SU-DHL-6 (cell line): ENCODE results near the gene RIPK4.

ENCODE experiments used
- H2AFZ ChIP-seq: fragments of 200-600 bp; sonication (generic); 2 replicates; pipeline ENCODE4 v1.6.1; 2014; ENCODE audit warnings: low read depth, mild to moderate bottlenecking, moderate library complexity, mixed read lengths, antibody characterized with exemption, low read length; ENCODE audit not compliant: severe bottlenecking
- H3F3A ChIP-seq: fragments of 200-600 bp; shearing (Covaris generic); 2 replicates; pipeline ENCODE4 v1.6.0; 2016; ENCODE audit warnings: antibody characterized with exemption, mild to moderate bottlenecking; ENCODE audit not compliant: insufficient read depth
- H3K27ac ChIP-seq: fragments of 200-600 bp; sonication (generic); 2 replicates; pipeline ENCODE4 v1.5.1; 2016; ENCODE audit warnings: low read depth, mild to moderate bottlenecking, low read length, moderate library complexity, mixed read lengths
- H3K27me3 ChIP-seq: fragments of 200-600 bp; sonication (generic), shearing (Covaris generic); 2 replicates; pipeline ENCODE4 v1.6.0; 2014; ENCODE audit warnings: mild to moderate bottlenecking, low read length
- H3K36me3 ChIP-seq: fragments of 200-600 bp; sonication (generic); 2 replicates; pipeline ENCODE4 v1.6.1; 2014; ENCODE audit warnings: mild to moderate bottlenecking, low read length, mixed read lengths
- H3K4me2 ChIP-seq: fragments of 300-600, 200-600 bp; shearing (Covaris generic), sonication (generic); 2 replicates; pipeline ENCODE4 v1.6.0; 2014; ENCODE audit warnings: low read length, low read depth, mild to moderate bottlenecking; ENCODE audit not compliant: poor library complexity, severe bottlenecking
- H3K4me3 ChIP-seq: fragments of 200-600 bp; sonication (generic); 2 replicates; pipeline ENCODE4 v1.5.1; 2014; ENCODE audit warnings: antibody characterized with exemption, low read length, mild to moderate bottlenecking, mixed read lengths; ENCODE audit not compliant: insufficient read depth, poor library complexity, severe bottlenecking
- H3K79me2 ChIP-seq: fragments of 200-600 bp; sonication (generic); 2 replicates; pipeline ENCODE4 v1.6.1; 2014; ENCODE audit warnings: mild to moderate bottlenecking, low read length, moderate library complexity; ENCODE audit not compliant: insufficient read depth
- H3K9ac ChIP-seq: fragments of 200-600 bp; sonication (generic); 2 replicates; pipeline ENCODE4 v1.7.0; 2014; ENCODE audit warnings: mild to moderate bottlenecking, low read length
- H3K9me2 ChIP-seq: fragments of 200-600 bp; sonication (generic); replicated peaks from 2 replicates; pipeline ENCODE4 v1.6.1; 2014; ENCODE audit warnings: low read length; ENCODE audit not compliant: insufficient read depth
- H3K9me3 ChIP-seq: fragments of 200-600 bp; sonication (generic); 2 replicates; pipeline ENCODE4 v1.6.1; 2014; ENCODE audit warnings: low read length, mixed read lengths; ENCODE audit not compliant: insufficient read depth
- H4K20me1 ChIP-seq: fragments of 200-600 bp; sonication (generic); 2 replicates; pipeline ENCODE4 v1.6.1; 2014; ENCODE audit warnings: low read depth, mild to moderate bottlenecking, antibody characterized with exemption, low read length, moderate library complexity, mixed read lengths
- CTCF ChIP-seq: fragments of 200-600 bp; sonication (generic); IDR thresholded peaks from one replicate; pipeline ENCODE4 v1.5.1; 2017; ENCODE audit warnings: antibody characterized with exemption, mild to moderate bottlenecking, low read length, moderate library complexity; ENCODE audit not compliant: insufficient read depth, poor library complexity, severe bottlenecking
- EZH2phosphoT487 ChIP-seq: fragments of 200-600 bp; sonication (generic), shearing (Covaris generic); conservative IDR thresholded peaks from 2 replicates; pipeline ENCODE4 v1.6.1; 2018; ENCODE audit warnings: mild to moderate bottlenecking, antibody characterized with exemption, low read length, moderate library complexity, mixed read lengths

Gene RIPK4

GRCh38 chr21:41798326-41798725, 31.5 kb upstream of the RIPK4 start:
- Histone ChIP-seq H3K9me3 (no peaks in the 10 kb centered on the region; the same call in 1 of the 2 replicates), H3K27me3 (no peaks in the 10 kb centered on the region), H3K4me3 (no peak overlapping the region), H3K9me2 (no peaks in the 10 kb centered on the region), H3K9ac (no peak overlapping the region), H3K36me3 (peaks cover 32% of the 10 kb centered on the region), H3F3A (peaks cover 29% of the 10 kb centered on the region), H3K79me2 (no peaks in the 10 kb centered on the region), H4K20me1 (no peaks in the 10 kb centered on the region; the same call in 1 of the 2 replicates), H2AFZ (no peak overlapping the region), H3K4me2 (no peak overlapping the region), H3K27ac (no peak overlapping the region)
- TF ChIP-seq EZH2phosphoT487 (no peak), CTCF (no peak)

GRCh38 chr21:41796476-41797080, 29.7 kb upstream of the RIPK4 start:
- Histone ChIP-seq H3K27me3 (no peaks in the 10 kb centered on the region), H3K79me2 (no peaks in the 10 kb centered on the region), H2AFZ (no peak overlapping the region), H3F3A (peaks cover 29% of the 10 kb centered on the region), H3K4me2 (no peak overlapping the region), H3K9ac (no peak overlapping the region), H3K36me3 (peaks cover 27% of the 10 kb centered on the region), H3K27ac (no peak overlapping the region), H3K4me3 (no peak overlapping the region), H4K20me1 (no peaks in the 10 kb centered on the region), H3K9me2 (no peaks in the 10 kb centered on the region), H3K9me3 (no peaks in the 10 kb centered on the region; the same call in 1 of the 2 replicates)
- no peak for TF ChIP-seq EZH2phosphoT487
- no peak for TF ChIP-seq CTCF

GRCh38 chr21:41795726-41796125, 28.9 kb upstream of the RIPK4 start:
- H3F3A ChIP-seq = peaks cover 29% of the 10 kb centered on the region
- no peak overlapping the region for H3K27ac ChIP-seq
- H3K9ac ChIP-seq = no peak overlapping the region
- H3K36me3 ChIP-seq = peaks cover 21% of the 10 kb centered on the region
- H3K4me2 ChIP-seq = no peak overlapping the region
- H3K9me2 ChIP-seq = no peaks in the 10 kb centered on the region
- TF ChIP-seq EZH2phosphoT487 (no peak), CTCF (no peak)
- H4K20me1 ChIP-seq = no peaks in the 10 kb centered on the region
- H2AFZ ChIP-seq = no peak overlapping the region
- no peaks in the 10 kb centered on the region; the same call in 1 of the 2 replicates for H3K9me3 ChIP-seq
- H3K79me2 ChIP-seq = no peaks in the 10 kb centered on the region
- H3K27me3 ChIP-seq = no peaks in the 10 kb centered on the region
- H3K4me3 ChIP-seq = no peak overlapping the region
